OCI-LY3 (cell line): ENCODE data around the gene PIEZO2.

ENCODE experiments used
- EZH2phosphoT487 ChIP-seq: fragments of 200-600 bp; shearing (Covaris generic); IDR thresholded peaks from 2 replicates; pipeline ENCODE4 v1.6.1; 2018; ENCODE audit warnings: antibody characterized with exemption, mixed run types, low read depth
- TF ChIP-seq, protein P1 (sequence below): fragments of 200-600, 300-600 bp; sonication (generic); IDR thresholded peaks from 2 replicates; pipeline ENCODE4 v1.5.1; 2014; ENCODE audit warnings: antibody characterized with exemption, low read length, low read depth

DNA sequence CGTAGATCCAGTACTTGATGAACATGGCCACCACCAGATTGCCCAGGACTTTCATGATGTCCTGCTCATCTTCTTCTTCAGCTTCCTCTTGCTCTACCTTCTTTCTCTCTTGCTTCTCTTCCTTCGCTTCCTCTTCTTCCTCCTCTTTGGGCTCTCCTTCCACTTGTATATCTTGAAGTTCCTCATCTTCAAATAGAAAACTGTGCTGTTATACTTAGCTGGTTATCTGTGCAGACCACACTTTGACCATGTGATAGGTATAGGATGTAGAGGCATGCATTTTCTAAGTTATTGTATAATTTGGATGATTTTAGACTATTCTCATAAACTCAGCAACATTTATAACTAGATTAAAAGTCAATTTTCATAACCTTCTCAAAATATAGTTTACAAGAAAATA is 360.2 kb downstream of the PIEZO2 start:
- no peak for TF ChIP-seq EZH2phosphoT487
- TF ChIP-seq, protein P1, sequence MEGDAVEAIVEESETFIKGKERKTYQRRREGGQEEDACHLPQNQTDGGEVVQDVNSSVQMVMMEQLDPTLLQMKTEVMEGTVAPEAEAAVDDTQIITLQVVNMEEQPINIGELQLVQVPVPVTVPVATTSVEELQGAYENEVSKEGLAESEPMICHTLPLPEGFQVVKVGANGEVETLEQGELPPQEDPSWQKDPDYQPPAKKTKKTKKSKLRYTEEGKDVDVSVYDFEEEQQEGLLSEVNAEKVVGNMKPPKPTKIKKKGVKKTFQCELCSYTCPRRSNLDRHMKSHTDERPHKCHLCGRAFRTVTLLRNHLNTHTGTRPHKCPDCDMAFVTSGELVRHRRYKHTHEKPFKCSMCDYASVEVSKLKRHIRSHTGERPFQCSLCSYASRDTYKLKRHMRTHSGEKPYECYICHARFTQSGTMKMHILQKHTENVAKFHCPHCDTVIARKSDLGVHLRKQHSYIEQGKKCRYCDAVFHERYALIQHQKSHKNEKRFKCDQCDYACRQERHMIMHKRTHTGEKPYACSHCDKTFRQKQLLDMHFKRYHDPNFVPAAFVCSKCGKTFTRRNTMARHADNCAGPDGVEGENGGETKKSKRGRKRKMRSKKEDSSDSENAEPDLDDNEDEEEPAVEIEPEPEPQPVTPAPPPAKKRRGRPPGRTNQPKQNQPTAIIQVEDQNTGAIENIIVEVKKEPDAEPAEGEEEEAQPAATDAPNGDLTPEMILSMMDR = no peak
